Gastrocnemius medialis (tissue), 4 donors: ENCODE measurements around the gene RAB3C.

Experiments used
- CTCF ChIP-seq, 5 experiments: fragments of 450-650 bp in 3 of 5; fragments of 200-600 bp in 2 of 5; sonication (generic) in 2 of 5; IDR thresholded peaks in 4 of 5; conservative IDR thresholded peaks in 1 of 5; 1 replicate in 4 of 5; 2 replicates in 1 of 5; pipeline ENCODE4 v1.5.1; 2016 to 2019; ENCODE audit warnings: antibody characterized with exemption in 5 of 5, mild to moderate bottlenecking in 3 of 5, moderate library complexity in 3 of 5
- POLR2A ChIP-seq, 2 donors: fragments of 450-650 bp; IDR thresholded peaks; one replicate each; pipeline ENCODE4 v1.6.1; 2017; ENCODE audit warnings: antibody characterized with exemption in 2 of 2, mild to moderate bottlenecking in 2 of 2, moderate library complexity in 2 of 2

- TF ChIP-seq CTCF (IDR thresholded peaks at IDR 0.05 in 4 of 5, conservative IDR thresholded peaks at IDR 0.05 in 1 of 5): no peak
- no peak for TF ChIP-seq POLR2A (IDR thresholded peaks at IDR 0.05)
These were observed 266.3 kb downstream of the RAB3C start for GRCh38 chr5:58849223-58849622.
